ENCODE measurements around the gene DPP8.

DNA sequence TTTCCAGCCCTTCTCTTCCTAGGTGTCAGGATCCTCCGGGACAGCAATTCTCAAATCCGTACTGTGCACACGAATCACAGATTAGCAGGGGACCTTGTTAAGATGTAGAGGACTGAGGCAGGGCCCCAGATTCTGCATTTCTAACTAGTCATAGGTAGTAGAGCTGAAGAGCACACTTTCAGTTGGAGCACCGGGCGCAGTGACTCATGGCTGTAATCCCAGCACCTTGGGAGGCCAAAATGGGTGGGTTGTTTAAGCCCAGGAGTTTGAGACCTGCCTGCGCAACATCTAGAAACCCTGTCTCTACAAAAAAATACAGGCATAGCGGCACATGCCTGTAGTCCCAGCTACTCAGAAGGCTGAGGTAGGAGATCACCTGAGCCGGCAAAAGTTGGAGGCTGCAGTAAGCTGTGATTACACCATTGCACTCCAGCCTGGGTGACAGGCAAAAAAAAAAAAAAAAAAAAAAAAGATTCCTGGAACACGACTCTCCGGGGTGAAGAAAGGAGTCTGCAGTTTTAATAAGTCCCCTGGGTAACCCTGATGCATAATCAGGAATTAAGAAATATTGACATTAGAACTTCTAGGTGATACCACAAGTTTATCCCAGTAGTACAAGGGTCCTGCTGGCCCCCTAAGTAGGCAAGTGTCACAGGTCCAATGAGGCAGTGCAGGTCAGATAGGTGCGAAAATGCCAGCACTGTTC, 118.3 kb downstream of the DPP8 start:
- TF ChIP-seq CTCF (IDR thresholded peaks at IDR 0.05; ENCODE audit: poor library complexity, severe bottlenecking) (no peak), EZH2 (IDR thresholded peaks at IDR 0.05; ENCODE audit: borderline replicate concordance, insufficient read depth, low read length, poor library complexity, severe bottlenecking) (no peak), POLR2AphosphoS5 (IDR thresholded peaks at IDR 0.05) (no peak), MXI1 (conservative IDR thresholded peaks at IDR 0.05; ENCODE audit: poor library complexity, severe bottlenecking) (no peak), TAF1 (IDR thresholded peaks at IDR 0.05; ENCODE audit: low read depth) (no peak), RAD21 (conservative IDR thresholded peaks at IDR 0.05) (no peak), EP300 (conservative IDR thresholded peaks at IDR 0.05; ENCODE audit: poor library complexity, severe bottlenecking) (no peak), REST (IDR thresholded peaks at IDR 0.05; ENCODE audit: borderline replicate concordance) (no peak)
